ENCODE data around the gene DDI1.

The DDI1 gene

DNA sequence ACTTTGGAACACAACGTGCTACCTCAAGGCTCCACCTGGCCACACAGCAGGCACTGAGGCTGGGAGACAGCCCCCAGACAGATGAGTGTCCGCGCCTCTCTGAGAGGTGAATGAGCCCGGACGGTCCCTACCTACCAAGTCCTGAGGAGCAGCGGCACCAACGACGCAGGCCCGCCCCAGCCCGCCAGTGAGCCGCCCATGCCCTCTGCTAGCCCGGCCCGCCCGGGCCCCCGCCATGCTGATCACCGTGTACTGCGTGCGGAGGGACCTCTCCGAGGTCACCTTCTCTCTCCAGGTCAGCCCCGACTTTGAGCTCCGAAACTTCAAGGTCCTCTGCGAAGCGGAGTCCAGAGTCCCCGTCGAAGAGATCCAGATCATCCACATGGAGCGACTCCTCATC, at the start of gene DDI1:
Gene DDI1, plus strand, starts transcription at position 53 of the 400 bp plus-strand sequence. Its CDS starts 183 bp downstream, at position 236.
- in situ Hi-C loops (cut with HindIII; ENCODE audit: low pct_ligation_motif_present, low pct_unique_long_range_greater_than_20kb, low sequenced_read_pairs), result no loop called here
- DNase-seq, result no peak

DNA sequence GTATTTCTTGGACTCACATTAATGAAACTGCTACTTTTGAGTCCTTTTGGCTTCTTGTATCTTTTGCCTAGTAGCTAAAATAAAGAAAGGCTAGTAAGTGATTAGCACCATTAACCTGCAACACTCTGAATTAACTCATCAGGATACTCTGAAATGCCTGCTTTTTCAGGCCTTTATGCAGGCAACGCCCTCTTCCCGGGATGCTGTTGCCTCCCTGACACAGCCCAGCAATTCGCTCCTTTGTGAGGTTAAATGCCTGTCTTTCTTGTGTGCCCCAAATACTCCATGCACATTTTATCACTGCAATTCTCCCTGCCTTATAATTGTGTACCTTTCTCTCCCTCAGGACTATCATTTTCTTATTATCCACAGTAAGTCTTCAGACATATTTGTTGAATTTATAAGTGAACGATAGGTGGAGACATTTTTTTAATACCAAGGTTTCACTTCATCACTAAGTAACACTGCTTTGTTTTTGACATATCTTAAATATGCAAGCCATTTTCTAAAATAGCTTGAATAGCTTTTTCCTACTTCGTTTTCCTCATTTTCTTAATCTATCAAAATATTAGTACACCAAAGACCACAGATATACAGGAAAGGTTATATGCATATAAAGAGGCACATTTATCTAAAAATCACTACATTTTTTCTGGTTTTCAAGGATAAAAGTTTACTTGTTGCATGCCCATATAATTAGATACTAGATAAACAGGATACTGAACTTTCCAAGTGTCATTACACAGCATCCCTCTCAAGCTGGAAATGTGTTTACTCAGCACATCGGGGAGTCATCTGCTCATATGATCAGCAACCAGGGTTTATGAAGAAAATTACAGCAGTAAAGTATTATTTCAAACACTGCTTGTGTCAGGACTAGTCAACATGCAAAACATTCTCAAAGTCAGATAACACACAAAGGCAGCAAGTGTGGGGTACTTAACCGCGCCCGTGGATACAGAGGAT, 48.5 kb upstream of the DDI1 start:
- in situ Hi-C loops (cut with HindIII; ENCODE audit: low pct_ligation_motif_present, low pct_unique_long_range_greater_than_20kb, low sequenced_read_pairs), result no loop called here
- no peak for DNase-seq

DNA sequence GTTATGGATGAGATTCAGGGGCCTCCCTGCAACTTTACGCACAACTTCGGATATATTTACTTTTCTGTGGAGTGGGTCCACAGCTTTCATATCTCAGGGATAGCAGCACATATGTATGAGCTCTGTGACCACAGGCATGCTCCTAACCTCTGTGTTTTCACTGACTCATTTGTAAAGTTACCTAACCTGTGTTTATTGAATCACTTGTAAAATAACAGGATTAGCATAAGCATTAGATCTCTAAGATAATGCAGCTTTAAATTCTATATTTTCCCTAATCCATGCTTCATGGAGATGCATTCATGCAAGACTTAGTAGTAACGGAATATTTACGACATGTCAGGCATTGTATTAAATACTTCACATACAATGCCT, 47.9 kb upstream of the DDI1 start:
- in situ Hi-C loops (cut with HindIII; ENCODE audit: low pct_ligation_motif_present, low pct_unique_long_range_greater_than_20kb, low sequenced_read_pairs), result no loop called here
- DNase-seq, result no peak

DNA sequence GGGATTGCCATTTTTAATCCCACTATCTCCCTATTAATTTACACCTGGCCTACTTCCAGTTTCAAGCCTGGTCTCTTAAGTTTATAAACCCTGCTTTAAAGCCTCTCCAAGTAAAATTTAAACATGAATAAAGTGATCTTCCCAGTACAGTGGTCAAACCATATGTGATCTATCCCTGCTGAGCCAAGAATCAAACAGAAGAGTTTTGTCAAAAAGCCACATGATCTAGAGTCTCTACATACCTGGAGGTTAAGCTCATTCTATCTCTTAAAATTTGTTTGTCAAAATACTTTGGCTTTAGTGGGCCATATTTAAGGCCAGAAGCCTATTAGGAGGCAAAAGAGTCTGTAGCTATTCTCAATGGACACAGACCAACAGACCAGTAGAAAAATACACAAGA, 42.9 kb upstream of the DDI1 start:
- in situ Hi-C loops (cut with HindIII; ENCODE audit: low pct_ligation_motif_present, low pct_unique_long_range_greater_than_20kb, low sequenced_read_pairs), result no loop called here
- no peak for DNase-seq

DNA sequence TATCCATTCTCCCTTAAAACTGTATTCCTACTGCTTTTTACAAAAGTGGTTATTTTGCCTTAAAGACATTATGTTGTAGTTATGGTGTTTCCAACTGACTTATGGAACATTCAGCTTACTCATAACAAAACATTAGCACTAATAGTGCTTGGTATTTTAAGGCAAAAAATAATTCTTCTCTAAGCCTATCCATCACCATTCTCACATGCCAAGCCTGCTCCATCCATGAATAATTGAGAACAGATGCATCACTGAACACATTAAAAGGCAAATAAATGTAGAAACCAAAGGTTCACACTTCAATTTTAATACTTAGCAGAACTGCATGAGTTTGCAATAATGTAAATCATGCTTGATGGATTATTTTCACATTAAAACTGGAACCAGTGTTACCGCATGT, 42.3 kb upstream of the DDI1 start:
- no peak for DNase-seq

DNA sequence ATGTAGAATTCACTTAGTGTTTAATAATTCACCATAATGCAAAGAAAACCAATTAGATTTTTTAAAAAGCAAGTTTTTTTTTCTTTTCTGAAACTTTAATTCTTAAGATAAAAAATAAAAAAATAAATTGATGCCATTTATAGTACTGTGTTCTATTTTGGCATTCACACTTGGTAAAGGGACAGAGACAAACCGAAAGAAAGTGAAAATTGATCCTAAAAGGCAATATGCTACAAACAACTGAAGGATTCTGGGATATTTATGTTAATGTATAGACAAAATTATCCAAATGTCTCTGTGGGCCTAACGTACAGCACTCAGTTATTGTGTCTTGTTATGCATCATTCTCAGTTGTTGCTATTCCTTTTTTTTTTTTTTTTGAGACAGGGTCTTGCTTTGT, 41.9 kb upstream of the DDI1 start:
- no peak for DNase-seq
- in situ Hi-C loops (cut with HindIII; ENCODE audit: low pct_ligation_motif_present, low pct_unique_long_range_greater_than_20kb, low sequenced_read_pairs), result no loop called here

More for the DNA sequence above, 42.3 kb upstream of the DDI1 start:
- in situ Hi-C loops (cut with HindIII; ENCODE audit: low pct_ligation_motif_present, low pct_unique_long_range_greater_than_20kb, low sequenced_read_pairs), result no loop called here

DNA sequence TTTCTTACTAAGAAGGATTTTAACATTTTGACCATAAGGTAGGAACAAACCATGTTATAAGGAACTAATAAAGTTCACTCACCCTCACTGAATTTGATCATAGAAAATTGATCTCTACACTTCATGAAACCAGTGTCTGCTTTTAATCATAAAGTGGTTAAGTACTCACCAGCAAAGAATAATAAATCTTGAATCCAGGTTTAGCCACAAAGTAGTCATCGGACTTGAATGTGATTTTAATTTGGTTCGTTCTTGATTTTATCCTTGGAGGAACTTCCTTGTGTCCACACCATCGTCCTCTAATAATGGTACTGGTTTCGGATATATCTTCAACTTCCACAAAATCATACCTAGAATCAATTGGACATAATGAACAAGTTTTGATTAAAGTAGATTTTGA, 40.5 kb upstream of the DDI1 start:
- in situ Hi-C loops (cut with HindIII; ENCODE audit: low pct_ligation_motif_present, low pct_unique_long_range_greater_than_20kb, low sequenced_read_pairs), result no loop called here
- DNase-seq, result no peak

DNA sequence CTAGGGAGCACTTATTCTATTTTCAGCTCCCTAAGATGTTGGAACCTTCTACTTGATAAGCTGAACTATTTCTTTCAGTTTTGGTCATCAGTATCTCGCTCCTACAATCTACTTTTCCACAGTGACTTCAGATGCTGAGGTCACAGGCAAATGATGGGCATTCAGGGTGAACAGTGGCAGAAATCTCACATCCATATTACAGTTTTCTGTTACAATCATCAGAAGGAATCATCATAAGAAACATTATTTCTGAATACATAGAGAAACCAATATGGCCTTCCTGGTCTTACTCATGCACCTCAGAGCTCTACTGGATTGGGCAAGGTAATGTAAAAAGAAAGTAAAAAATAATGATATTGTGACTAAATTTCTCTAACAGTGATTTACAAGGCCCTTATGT, 39.4 kb upstream of the DDI1 start:
- in situ Hi-C loops (cut with HindIII; ENCODE audit: low pct_ligation_motif_present, low pct_unique_long_range_greater_than_20kb, low sequenced_read_pairs), result no loop called here
- DNase-seq, result no peak

DNA sequence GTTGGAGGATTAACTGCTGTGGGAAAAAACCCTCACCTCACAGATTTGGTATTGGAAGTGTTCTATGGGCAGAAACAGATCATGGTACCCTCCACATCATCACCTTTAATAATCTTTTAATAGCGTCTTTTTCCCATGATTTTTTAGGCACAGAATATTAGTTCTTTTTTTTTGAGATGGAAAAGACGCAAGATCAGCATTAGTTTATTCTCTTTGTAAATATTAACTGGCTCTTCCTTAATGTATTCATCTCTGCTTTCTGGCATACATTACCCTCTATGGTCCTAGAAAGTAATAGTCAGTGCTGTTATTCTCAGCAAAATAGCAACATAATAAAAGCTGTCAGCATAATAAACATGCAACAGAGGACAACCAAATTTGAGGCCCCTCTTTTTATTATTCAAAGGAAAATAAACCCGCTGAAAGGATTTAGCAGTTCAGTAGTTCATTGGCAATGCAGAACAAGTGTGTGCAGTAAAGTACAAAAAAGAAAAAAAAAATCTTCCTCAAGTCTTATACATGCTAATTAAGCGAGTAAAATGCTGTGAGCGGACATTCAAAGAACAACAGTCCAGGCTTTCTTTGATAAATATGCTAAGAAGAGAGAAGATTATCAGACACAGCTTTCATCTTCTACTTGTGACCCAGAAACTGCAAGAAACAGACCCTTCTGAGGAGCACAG, 37.5 kb upstream of the DDI1 start:
- in situ Hi-C loops (cut with HindIII; ENCODE audit: low pct_ligation_motif_present, low pct_unique_long_range_greater_than_20kb, low sequenced_read_pairs), result no loop called here
- no peak for DNase-seq

DNA sequence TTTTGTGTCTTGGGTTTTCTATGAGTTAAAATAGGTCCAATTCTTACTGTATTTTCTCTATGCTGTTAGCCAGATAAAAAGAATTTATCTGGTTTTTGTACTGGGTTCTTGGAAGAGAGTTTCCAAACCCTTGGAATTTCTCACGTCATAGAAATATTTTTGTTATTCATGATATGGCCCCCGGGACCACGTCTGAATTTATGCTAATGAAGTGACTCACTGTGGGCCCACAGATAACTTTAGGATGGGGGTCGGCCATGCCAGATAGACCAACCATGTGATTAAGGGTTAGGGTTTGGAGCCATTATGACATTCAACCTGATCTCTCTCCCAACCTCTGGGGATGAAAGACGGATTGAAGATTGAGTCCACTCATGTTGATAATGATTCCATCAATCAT, 35.6 kb upstream of the DDI1 start:
- in situ Hi-C loops (cut with HindIII; ENCODE audit: low pct_ligation_motif_present, low pct_unique_long_range_greater_than_20kb, low sequenced_read_pairs), result no loop called here
- DNase-seq, result no peak

DNA sequence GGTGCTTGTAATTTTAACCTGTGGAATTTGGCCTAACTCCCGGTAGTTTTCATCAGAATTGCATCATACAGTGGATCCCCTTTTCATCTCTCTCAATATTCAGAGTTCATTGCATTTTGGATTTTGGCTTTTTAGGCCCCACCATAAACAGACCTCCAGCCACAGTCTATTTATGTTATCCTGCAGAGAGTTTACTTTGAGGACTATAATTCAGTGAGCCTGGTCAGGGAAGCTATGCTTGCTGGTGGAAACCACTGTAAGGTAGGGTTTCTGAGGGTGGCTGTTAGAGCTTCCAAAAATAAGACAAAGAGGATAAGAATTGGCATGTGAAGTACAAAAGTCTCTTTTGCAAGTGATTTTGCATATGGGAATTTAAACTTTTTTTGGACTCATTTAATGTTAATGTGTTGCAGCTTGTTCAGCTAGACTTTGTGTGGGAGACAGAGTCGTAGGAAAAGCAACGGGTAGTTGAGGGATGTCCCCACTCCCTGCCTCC, 34.8 kb upstream of the DDI1 start:
- in situ Hi-C loops (cut with HindIII; ENCODE audit: low pct_ligation_motif_present, low pct_unique_long_range_greater_than_20kb, low sequenced_read_pairs), result no loop called here
- no peak for DNase-seq

DNA sequence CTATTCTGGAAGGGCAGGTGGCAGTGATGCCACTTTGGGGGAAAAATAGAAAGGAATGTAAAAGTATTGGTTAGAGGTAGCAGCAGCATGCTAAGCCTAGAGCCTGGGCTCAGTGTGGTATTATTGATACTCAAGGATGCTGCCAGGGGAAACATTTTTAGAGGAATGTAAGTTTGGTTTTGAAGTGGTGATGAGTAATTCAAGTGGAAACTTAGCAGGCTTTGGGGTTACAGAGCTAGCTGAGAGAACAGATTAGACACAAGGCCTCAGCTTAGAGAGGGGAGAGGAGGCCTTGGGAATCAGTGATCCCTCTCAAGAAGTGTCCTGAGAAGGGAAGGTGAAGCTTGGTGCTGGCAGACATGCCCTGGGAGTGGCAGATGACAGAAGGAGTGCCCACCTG, 32.9 kb upstream of the DDI1 start:
- in situ Hi-C loops (cut with HindIII; ENCODE audit: low pct_ligation_motif_present, low pct_unique_long_range_greater_than_20kb, low sequenced_read_pairs), result no loop called here
- DNase-seq, result no peak

DNA sequence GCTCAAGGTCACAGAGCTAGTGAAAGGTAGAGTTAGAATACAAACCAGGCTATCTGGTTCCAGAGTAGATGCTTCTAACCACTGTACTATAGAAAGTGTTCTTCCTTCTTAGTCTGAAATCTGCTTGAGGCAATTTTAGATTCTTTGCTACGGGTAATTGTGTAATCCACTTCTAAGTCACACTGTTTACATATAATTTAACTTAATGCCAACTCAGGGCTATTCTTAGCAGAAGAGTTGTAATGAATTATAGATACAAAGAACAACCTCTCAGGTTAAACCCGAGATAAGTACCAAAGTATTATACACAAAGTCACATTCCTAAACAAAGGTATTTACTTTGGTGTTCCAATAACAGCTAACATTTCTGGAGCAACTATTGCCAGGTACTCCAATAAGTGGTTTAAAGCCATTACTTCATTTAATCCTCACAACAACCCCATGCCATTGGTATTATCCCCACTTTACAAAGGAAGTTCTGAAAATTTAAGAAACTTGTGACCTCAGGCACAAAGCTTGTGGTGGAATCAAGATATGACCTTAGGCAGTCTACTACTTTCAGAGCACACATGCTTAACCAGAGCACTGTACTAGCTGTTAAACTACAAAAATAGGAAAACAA, 31.1 kb upstream of the DDI1 start:
- in situ Hi-C loops (cut with HindIII; ENCODE audit: low pct_ligation_motif_present, low pct_unique_long_range_greater_than_20kb, low sequenced_read_pairs), result no loop called here
- DNase-seq, result no peak

DNA sequence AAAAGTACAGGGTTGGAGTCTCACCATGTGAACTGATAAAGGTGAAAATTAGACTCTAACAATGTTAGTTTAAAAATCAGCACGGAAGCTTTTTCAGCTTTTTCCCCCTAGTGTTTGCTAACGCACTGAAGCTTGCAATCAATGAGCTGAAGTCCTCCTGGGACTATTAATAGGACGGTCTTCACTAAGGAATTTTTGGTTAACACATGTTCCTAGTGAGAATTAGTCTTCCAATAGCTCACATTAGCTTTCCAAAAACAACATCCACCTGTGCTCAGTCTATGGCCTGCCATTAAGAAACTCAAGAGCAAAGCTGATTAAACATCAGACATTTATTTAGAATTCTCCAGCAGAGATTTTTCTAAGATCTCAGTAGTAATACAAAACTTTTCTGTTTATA, 26.7 kb upstream of the DDI1 start:
- in situ Hi-C loops (cut with HindIII; ENCODE audit: low pct_ligation_motif_present, low pct_unique_long_range_greater_than_20kb, low sequenced_read_pairs), result no loop called here

DNA sequence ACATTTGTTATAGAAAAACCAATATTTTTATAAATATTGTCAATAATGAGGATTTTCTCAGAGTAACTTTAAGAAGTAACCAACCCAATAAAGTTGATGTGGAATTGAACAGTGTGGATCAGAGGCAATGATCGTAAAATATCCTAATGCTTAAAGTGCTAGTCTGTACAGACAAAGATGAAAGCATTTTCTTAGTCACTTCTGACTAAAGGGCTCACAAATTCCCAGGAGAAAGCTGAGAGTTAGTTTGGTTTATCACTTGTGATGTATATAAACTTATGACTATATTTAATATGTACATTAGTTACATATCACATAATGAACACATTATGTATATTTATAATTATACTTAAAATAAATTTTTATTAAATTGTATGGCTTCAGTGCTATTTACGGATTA, 25.4 kb upstream of the DDI1 start:
- no peak for DNase-seq
- in situ Hi-C loops (cut with HindIII; ENCODE audit: low pct_ligation_motif_present, low pct_unique_long_range_greater_than_20kb, low sequenced_read_pairs), result no loop called here

More for the DNA sequence above, 26.7 kb upstream of the DDI1 start:
- DNase-seq, result no peak

DNA sequence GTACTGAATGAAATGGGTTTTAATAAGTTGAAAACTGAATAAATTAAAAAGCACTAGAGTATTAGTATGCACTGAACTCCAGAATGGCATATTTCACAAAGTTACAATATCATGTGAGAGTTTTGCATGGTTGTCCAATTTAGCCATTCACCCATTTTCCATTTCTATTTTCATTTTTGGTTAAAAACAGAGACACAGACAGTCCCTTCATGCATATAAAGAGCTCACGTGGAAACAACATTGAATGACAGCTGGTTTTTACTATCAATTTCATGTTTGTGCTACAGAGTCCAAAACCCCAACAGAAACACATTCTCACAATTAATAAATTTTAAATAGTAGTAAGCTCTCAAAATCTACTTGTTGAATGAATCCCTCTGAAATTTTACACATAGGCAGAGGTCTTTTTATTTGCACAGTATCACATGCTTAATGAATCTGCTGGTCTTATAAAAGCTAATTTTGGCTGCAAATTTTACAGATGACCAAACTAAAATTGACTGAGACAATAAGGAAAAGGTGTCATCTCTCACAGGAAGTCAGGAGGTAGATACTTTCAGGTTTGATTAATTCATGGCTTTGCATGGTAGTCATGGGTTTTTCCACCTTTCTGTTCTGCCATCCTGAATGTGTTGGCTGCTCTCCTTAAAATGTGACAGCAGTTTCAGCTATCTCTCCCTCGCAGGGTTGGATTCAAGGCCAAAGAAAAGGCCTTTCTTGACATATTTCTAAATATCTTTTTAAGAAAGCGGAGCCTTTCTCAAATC, 20.6 kb upstream of the DDI1 start:
- in situ Hi-C loops (cut with HindIII; ENCODE audit: low pct_ligation_motif_present, low pct_unique_long_range_greater_than_20kb, low sequenced_read_pairs), result no loop called here

DNA sequence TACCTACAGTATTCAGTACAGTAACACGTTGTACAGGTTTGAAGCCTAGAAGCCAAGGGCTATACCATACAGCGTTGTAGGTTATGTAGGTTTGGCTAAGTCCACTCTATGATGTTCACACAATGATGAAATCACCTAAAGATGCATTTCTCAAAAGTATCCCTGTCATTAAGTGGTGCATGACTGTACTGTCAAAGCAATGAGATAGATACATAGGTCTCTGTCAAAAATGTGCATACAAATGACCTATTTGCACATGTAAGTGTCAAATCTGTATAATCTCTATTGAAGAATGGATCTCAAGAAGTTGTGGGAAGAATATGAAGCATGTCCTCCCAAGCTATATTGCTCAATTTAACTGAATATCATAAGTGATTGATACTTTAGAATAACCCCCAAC, 11.9 kb upstream of the DDI1 start:
- in situ Hi-C loops (cut with HindIII; ENCODE audit: low pct_ligation_motif_present, low pct_unique_long_range_greater_than_20kb, low sequenced_read_pairs), result no loop called here
- DNase-seq, result no peak

More for the DNA sequence above, 20.6 kb upstream of the DDI1 start:
- DNase-seq, result no peak

DNA sequence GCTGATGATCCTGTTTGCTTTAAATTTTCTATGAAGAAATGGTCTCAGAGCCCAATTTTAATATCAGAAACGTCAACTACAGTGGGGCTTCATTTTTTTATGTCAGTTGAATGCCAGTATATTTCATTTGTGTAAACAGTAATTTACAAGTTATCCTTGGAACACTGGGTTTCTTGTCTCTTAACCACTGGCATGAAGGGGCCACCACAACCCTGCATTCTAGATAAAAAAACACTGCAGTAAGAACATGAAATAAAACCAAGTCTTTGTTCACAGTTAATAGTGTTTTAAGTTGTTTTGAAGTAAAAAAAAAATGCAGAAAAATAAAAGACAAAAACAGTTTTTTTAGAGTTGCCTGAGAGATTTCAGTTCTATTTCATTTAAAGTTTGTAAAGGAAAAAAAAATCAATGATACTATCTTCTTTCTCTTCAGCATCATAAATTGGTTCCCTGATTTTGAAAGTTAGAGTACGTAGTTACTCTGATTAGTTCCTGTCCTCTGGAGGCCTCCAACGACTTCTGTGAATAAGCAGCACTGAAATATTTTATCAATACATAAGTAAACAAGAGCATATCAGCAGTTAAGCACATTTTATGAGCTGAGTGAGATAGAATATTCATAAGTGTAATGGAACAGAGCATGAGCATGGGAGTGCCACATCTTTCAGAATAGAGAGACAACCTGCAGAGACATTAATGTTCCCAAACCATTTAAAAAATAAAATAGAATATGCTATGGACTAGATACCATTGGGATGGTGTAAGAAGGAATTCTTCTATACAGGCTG, 7.8 kb upstream of the DDI1 start:
- in situ Hi-C loops (cut with HindIII; ENCODE audit: low pct_ligation_motif_present, low pct_unique_long_range_greater_than_20kb, low sequenced_read_pairs), result no loop called here
- no peak for DNase-seq
